Liver (tissue), 3 donors: ENCODE measurements around the gene CATSPER3.

Source experiments
- EGR1 ChIP-seq, 2 donors: IDR thresholded peaks; 2 replicates each; pipeline ENCODE4 v1.6.1; 2016 to 2018; ENCODE audit warnings: antibody characterized with exemption in 2 of 2, low read depth in 2 of 2
- FOXA1 ChIP-seq: IDR thresholded peaks from 2 replicates; pipeline ENCODE4 v1.6.1; 2016; ENCODE audit warnings: antibody characterized with exemption
- JUND ChIP-seq, 2 donors: IDR thresholded peaks; 2 replicates each; pipeline ENCODE4 v1.6.1; 2016; ENCODE audit warnings: antibody characterized with exemption in 2 of 2
- RAD21 ChIP-seq, 2 donors: IDR thresholded peaks; 2 replicates each; pipeline ENCODE4 v1.6.1; 2016; ENCODE audit warnings: antibody characterized with exemption in 2 of 2, mild to moderate bottlenecking in 2 of 2
- TF ChIP-seq, protein P1 (sequence below): fragments of 150-350 bp; IDR thresholded peaks from 2 replicates; pipeline ENCODE4 v1.5.1; 2017; ENCODE audit warnings: improper control_type of control experiment, low read depth, low read length; ENCODE audit not compliant: missing input control
- TF ChIP-seq, protein P2 (sequence below): IDR thresholded peaks from 2 replicates; pipeline ENCODE4 v1.6.1; 2016; ENCODE audit warnings: antibody characterized with exemption, mild to moderate bottlenecking
- donor health status: healthy.
- donor health status: healthy.

DNA sequence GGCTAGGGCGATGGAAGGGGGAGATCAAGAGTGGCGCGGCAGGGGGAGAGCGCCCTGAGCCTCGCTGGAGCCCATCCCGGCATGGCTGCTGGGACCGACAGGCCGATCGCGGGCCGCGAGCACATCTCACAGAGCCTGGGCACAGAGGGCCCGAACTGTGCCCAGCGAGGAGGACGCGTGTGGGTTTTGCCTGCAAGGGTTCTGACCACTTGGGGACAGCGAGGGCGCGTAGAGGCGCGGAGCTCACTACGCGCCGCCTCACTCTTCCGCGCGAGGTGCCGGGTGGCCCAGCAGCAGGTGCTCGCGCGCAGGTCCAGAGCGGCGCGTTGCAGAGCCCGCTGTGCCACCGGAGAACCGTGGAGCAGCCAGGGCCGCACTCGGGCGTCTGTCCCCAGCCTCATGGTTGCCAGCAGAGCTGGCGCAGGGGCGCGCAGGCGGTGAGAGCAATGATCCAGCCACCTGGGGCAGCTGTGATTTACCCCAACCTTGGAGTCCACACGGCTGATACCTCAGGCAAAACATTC lies 82.6 kb downstream of the CATSPER3 start:
- TF ChIP-seq, protein P1, sequence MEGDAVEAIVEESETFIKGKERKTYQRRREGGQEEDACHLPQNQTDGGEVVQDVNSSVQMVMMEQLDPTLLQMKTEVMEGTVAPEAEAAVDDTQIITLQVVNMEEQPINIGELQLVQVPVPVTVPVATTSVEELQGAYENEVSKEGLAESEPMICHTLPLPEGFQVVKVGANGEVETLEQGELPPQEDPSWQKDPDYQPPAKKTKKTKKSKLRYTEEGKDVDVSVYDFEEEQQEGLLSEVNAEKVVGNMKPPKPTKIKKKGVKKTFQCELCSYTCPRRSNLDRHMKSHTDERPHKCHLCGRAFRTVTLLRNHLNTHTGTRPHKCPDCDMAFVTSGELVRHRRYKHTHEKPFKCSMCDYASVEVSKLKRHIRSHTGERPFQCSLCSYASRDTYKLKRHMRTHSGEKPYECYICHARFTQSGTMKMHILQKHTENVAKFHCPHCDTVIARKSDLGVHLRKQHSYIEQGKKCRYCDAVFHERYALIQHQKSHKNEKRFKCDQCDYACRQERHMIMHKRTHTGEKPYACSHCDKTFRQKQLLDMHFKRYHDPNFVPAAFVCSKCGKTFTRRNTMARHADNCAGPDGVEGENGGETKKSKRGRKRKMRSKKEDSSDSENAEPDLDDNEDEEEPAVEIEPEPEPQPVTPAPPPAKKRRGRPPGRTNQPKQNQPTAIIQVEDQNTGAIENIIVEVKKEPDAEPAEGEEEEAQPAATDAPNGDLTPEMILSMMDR = no peak
- TF ChIP-seq, protein P2, sequence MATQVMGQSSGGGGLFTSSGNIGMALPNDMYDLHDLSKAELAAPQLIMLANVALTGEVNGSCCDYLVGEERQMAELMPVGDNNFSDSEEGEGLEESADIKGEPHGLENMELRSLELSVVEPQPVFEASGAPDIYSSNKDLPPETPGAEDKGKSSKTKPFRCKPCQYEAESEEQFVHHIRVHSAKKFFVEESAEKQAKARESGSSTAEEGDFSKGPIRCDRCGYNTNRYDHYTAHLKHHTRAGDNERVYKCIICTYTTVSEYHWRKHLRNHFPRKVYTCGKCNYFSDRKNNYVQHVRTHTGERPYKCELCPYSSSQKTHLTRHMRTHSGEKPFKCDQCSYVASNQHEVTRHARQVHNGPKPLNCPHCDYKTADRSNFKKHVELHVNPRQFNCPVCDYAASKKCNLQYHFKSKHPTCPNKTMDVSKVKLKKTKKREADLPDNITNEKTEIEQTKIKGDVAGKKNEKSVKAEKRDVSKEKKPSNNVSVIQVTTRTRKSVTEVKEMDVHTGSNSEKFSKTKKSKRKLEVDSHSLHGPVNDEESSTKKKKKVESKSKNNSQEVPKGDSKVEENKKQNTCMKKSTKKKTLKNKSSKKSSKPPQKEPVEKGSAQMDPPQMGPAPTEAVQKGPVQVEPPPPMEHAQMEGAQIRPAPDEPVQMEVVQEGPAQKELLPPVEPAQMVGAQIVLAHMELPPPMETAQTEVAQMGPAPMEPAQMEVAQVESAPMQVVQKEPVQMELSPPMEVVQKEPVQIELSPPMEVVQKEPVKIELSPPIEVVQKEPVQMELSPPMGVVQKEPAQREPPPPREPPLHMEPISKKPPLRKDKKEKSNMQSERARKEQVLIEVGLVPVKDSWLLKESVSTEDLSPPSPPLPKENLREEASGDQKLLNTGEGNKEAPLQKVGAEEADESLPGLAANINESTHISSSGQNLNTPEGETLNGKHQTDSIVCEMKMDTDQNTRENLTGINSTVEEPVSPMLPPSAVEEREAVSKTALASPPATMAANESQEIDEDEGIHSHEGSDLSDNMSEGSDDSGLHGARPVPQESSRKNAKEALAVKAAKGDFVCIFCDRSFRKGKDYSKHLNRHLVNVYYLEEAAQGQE = no peak
- TF ChIP-seq RAD21 (IDR thresholded peaks at IDR 0.05) (no peak), JUND (IDR thresholded peaks at IDR 0.05) (no peak), EGR1 (IDR thresholded peaks at IDR 0.05; ENCODE audit: low read depth in 2 of 2) (no peak), FOXA1 (no peak)
